HepG2 (cell line): Measurements from ENCODE around the gene PREP. TPM values are rescaled to one million over a fixed set of nuclear protein-coding genes. Genes with fewer than 3 reads are reported as not detected.

Experiments
- ATAC-seq: fragments of 200-7000 bp; cut with Tn5 transposase; 3 replicates; pipeline ENCODE4 v1.9.1; 2020; ENCODE audit warnings: mild to moderate bottlenecking, moderate library complexity
- BruUV-seq: library from RNA; stranded (reverse); fragments of 400-500 nt; replicated peaks from 2 replicates; lab custom pipeline; 2021; lab: Mats Ljungman, UMichigan
- CTCF ChIA-PET: fragments of 300-600 bp; formaldehyde crosslinking; extraction: SDS; loops from one replicate; lab custom pipeline; 2021; ENCODE audit warnings: low total read pairs, inconsistent platforms, low intra/inter-chr PET ratio; lab: Yijun Ruan, JAX
- POLR2A ChIA-PET: fragments of 350-600 bp; sonication (Branson Sonifier 250); formaldehyde crosslinking; loops from one replicate; lab custom pipeline; 2020; ENCODE audit warnings: antibody characterized with exemption, inconsistent platforms; lab: Yijun Ruan, JAX
- DNase-seq: peaks from one replicate; pipeline ENCODE4 v3.0.0-alpha.2; 2015; ENCODE audit warnings: low spot score
- FAIRE-seq: peaks from 3 replicates; lab custom pipeline; 2011; peaks lifted over from hg19 to GRCh38; lab: Jason Lieb, UNC
- H2AFZ ChIP-seq: one replicate; pipeline ENCODE4 v1.6.1; 2011; ENCODE audit warnings: low read length, inconsistent platforms
- H3K27ac ChIP-seq: fragments of 300-600 bp; 3 replicates; pipeline ENCODE4 v1.8.0; 2011; ENCODE audit warnings: mixed run types, mild to moderate bottlenecking, mixed read lengths, low read length, inconsistent platforms; ENCODE audit not compliant: insufficient read depth; ENCODE audit errors: extremely low read length
- H3K27me3 ChIP-seq, 2 experiments: fragments of 200-600 bp in 1 of 2; 2 replicates in 1 of 2; 3 replicates in 1 of 2; pipeline versions ENCODE4 v1.6.0 to v1.8.0; 2011; ENCODE audit warnings: low read length in 2 of 2, mild to moderate bottlenecking in 2 of 2, moderate library complexity in 2 of 2, inconsistent platforms in 1 of 2; ENCODE audit not compliant: insufficient read depth in 2 of 2, control insufficient read depth in 1 of 2
- H3K36me3 ChIP-seq, 2 experiments: fragments of 200-600 bp in 1 of 2; replicated peaks in 1 of 2; 2 replicates in 1 of 2; 3 replicates in 1 of 2; pipeline versions ENCODE4 v1.5.1 to v1.8.0; 2011; ENCODE audit warnings: low read length in 2 of 2, inconsistent platforms in 1 of 2; ENCODE audit not compliant: insufficient read depth in 2 of 2, control insufficient read depth in 1 of 2
- H3K4me1 ChIP-seq: 2 replicates; pipeline ENCODE4 v1.5.1; 2012; ENCODE audit warnings: low read length, inconsistent platforms; ENCODE audit not compliant: insufficient read depth
- H3K4me2 ChIP-seq: 2 replicates; pipeline ENCODE4 v1.6.0; 2011; ENCODE audit warnings: low read depth, low read length, inconsistent platforms
- H3K4me3 ChIP-seq, 3 experiments: fragments of 200-600 bp in 1 of 3; sonication (generic), shearing (Covaris generic) in 1 of 3; replicated peaks in 1 of 3; 2 replicates each; pipeline ENCODE4 v1.5.1; 2011 to 2016; ENCODE audit warnings: low read length in 3 of 3, inconsistent platforms in 2 of 3, low read depth in 2 of 3, mild to moderate bottlenecking in 2 of 3, control low read depth in 1 of 3, mixed read lengths in 1 of 3; ENCODE audit not compliant: insufficient read depth in 1 of 3
- H3K79me2 ChIP-seq: one replicate; pipeline ENCODE4 v1.6.1; 2011; ENCODE audit warnings: low read length, inconsistent platforms; ENCODE audit not compliant: insufficient read depth
- H3K9ac ChIP-seq: 2 replicates; pipeline ENCODE4 v1.6.0; 2011; ENCODE audit warnings: mild to moderate bottlenecking, low read depth, low read length, inconsistent platforms; ENCODE audit not compliant: insufficient read depth
- H3K9me3 ChIP-seq: 2 replicates; pipeline ENCODE4 v1.5.1; 2012; ENCODE audit warnings: mild to moderate bottlenecking, low read length
- H4K20me1 ChIP-seq: 2 replicates; pipeline ENCODE4 v1.6.0; 2011; ENCODE audit warnings: inconsistent platforms, mild to moderate bottlenecking, low read length, moderate library complexity; ENCODE audit not compliant: insufficient read depth
- ESRRA ChIP-seq: sonication (generic); formaldehyde crosslinking; IDR thresholded peaks from 2 replicates; pipeline ENCODE4 v1.5.1; 2020; ENCODE audit warnings: mild to moderate bottlenecking, low read depth, missing genetic modification reagents
- KAT8 ChIP-seq: IDR thresholded peaks from 2 replicates; pipeline ENCODE4 v1.6.1; 2016; ENCODE audit warnings: missing genetic modification reagents, missing compliant biosample characterization
- MEF2D ChIP-seq: sonication (generic); formaldehyde crosslinking; IDR thresholded peaks from 2 replicates; pipeline ENCODE4 v1.5.1; 2020; ENCODE audit warnings: mild to moderate bottlenecking, missing genetic modification reagents
- MTERF4 ChIP-seq: sonication (generic); formaldehyde crosslinking; IDR thresholded peaks from 2 replicates; pipeline ENCODE4 v1.8.0; 2023; ENCODE audit warnings: mild to moderate bottlenecking, missing genetic modification reagents
- RFX5 ChIP-seq: IDR thresholded peaks from 2 replicates; pipeline ENCODE4 v1.6.1; 2011; ENCODE audit warnings: low read depth, low read length, improper control_type of control experiment
- TOE1 ChIP-seq: sonication (generic); formaldehyde crosslinking; IDR thresholded peaks from 2 replicates; pipeline ENCODE4 v1.4.0; 2020; ENCODE audit warnings: mild to moderate bottlenecking, missing genetic modification reagents
- TOPORS ChIP-seq: sonication (generic); formaldehyde crosslinking; IDR thresholded peaks from 2 replicates; pipeline ENCODE4 v1.8.0; 2023; ENCODE audit warnings: mild to moderate bottlenecking, missing genetic modification reagents
- ZFY ChIP-seq: sonication (generic); formaldehyde crosslinking; IDR thresholded peaks from 2 replicates; pipeline ENCODE4 v1.4.0; 2020; ENCODE audit warnings: missing genetic modification reagents
- ZNF24 ChIP-seq: fragments of 450-650 bp; IDR thresholded peaks from 2 replicates; pipeline ENCODE4 v1.6.1; 2017; ENCODE audit warnings: antibody characterized with exemption, mild to moderate bottlenecking
- ZNF44 ChIP-seq: sonication (generic); formaldehyde crosslinking; IDR thresholded peaks from 2 replicates; pipeline ENCODE4 v1.5.1; 2020; ENCODE audit warnings: mild to moderate bottlenecking, missing genetic modification reagents
- WGBS: methylation state at CpG from one replicate; pipeline ENCODE4 v1.1.6; 2017; ENCODE audit warnings: low lambda C conversion rate; 5-methylcytosine and 5-hydroxymethylcytosine counted together
- in situ Hi-C: cut with HindIII; loops from 2 replicates; pipeline ENCODE4 v1.10.0; 2017; ENCODE audit warnings: low pct_unique_long_range_greater_than_20kb; ENCODE audit not compliant: extremely low pct_ligation_motif_present
- intact Hi-C: fragments of 100-400 bp; cut with micrococcal nuclease; formaldehyde crosslinking; loops from one replicate; pipeline ENCODE4 v1.10.0; 2022; ENCODE audit not compliant: unreplicated experiment
- polyA plus RNA-seq, 8 experiments: library from polyadenylated mRNA; depleted of rRNA in 3 of 8; stranded (reverse) in 7 of 8; unstranded in 1 of 8; fragments of >200 nt; fragmentation: Illumina TruSeq in 4 of 8; extraction: Trizol in 4 of 8; gene quantifications; 2 replicates each; pipeline versions ENCODE4 v1.2.1 to v1.2.3, GENCODE V29; 2011 to 2016; ENCODE audit warnings: low read depth in 4 of 8, missing spikeins in 1 of 8, mixed read lengths in 1 of 8; ENCODE audit not compliant: insufficient read depth in 1 of 8
- total RNA-seq, 5 experiments: library from RNA; depleted of rRNA; stranded (reverse); fragments of >200 nt; fragmentation: Illumina TruSeq; extraction: Trizol; gene quantifications; 2 replicates each; pipeline ENCODE4 v1.2.3, GENCODE V29; 2016; ENCODE audit warnings: low read depth in 1 of 5
- TF ChIP-seq, protein P1 (sequence below): IDR thresholded peaks from 2 replicates; pipeline ENCODE4 v1.6.1; 2016
- TF ChIP-seq, protein P2 (sequence below): sonication (generic); formaldehyde crosslinking; IDR thresholded peaks from 2 replicates; pipeline ENCODE4 v1.5.1; 2020; ENCODE audit warnings: mild to moderate bottlenecking, missing genetic modification reagents, moderate library complexity

Gene PREP
- total and polyA plus RNA-seq, 2 of the 13 experiments (the other 11 are each of a cell fraction or from before 2014, with no cell fraction given) = 12.6 to 15.9 TPM

DNA sequence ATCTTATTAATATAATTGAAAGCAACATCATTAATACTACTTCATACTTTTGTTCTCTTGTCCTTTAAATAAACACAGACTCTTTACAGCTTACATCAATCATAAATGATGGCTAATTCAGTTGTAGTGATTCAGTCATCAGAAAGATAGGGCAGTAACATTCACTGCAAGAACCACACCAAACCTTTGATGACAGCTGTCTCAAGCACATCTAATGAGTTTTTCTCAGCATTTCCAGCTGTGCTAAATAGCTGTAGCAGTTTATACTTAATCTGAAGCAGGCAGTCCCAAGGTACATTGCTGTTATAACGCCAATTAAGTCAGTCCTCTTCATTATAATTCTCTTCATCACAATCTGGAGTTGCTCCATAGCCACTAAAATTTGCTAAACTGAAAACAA is 45.7 kb downstream of the PREP start (continued):
- no peak for TF ChIP-seq ZNF24
- TF ChIP-seq, protein P1, sequence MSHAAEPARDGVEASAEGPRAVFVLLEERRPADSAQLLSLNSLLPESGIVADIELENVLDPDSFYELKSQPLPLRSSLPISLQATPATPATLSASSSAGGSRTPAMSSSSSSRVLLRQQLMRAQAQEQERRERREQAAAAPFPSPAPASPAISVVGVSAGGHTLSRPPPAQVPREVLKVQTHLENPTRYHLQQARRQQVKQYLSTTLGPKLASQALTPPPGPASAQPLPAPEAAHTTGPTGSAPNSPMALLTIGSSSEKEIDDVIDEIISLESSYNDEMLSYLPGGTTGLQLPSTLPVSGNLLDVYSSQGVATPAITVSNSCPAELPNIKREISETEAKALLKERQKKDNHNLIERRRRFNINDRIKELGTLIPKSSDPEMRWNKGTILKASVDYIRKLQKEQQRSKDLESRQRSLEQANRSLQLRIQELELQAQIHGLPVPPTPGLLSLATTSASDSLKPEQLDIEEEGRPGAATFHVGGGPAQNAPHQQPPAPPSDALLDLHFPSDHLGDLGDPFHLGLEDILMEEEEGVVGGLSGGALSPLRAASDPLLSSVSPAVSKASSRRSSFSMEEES = no peak

- BruUV-seq = no TSS peak
- Histone ChIP-seq H2AFZ (no peak overlapping the region), H3K4me2 (no peak overlapping the region), H3K79me2 (no peaks in the 10 kb centered on the region), H3K27me3 (no peaks in the 10 kb centered on the region), H3K27ac (no peak overlapping the region), H3K4me1 (no peaks in the 10 kb centered on the region), H4K20me1 (no peaks in the 10 kb centered on the region), H3K36me3 (peaks cover 5 to 40% of the 10 kb centered on the region in 2 experiments; a peak in 4 of 5 replicates), H3K9ac (no peak overlapping the region), H3K9me3 (no peaks in the 10 kb centered on the region), H3K4me3 (no peak overlapping the region)
- FAIRE-seq = no peak
- CTCF ChIA-PET = no interaction called here
- TF ChIP-seq ESRRA (CRISPR knock-in tag) (no peak), KAT8 (CRISPR knock-in tag) (no peak), ZNF44 (CRISPR knock-in tag) (no peak), MTERF4 (no peak), TOE1 (no peak), ZFY (CRISPR knock-in tag) (no peak), RFX5 (no peak), TOPORS (CRISPR knock-in tag) (no peak), MEF2D (CRISPR knock-in tag) (no peak)
- TF ChIP-seq, protein P2, sequence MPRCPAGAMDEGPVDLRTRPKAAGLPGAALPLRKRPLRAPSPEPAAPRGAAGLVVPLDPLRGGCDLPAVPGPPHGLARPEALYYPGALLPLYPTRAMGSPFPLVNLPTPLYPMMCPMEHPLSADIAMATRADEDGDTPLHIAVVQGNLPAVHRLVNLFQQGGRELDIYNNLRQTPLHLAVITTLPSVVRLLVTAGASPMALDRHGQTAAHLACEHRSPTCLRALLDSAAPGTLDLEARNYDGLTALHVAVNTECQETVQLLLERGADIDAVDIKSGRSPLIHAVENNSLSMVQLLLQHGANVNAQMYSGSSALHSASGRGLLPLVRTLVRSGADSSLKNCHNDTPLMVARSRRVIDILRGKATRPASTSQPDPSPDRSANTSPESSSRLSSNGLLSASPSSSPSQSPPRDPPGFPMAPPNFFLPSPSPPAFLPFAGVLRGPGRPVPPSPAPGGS = no peak
- intact Hi-C loops = no loop called here
- WGBS = 96% methylated on average over 4 of the region's 4 CpGs
- in situ Hi-C loops = no loop called here
- ATAC-seq = no peak
- no peak for DNase-seq
- POLR2A ChIA-PET = no interaction called here
Measured at GRCh38 chr6:105352037-105352617, 50.8 kb downstream of the PREP start.
